ENCODE data around the gene P3H2. TPM values are rescaled to one million over a fixed set of nuclear protein-coding genes. Genes with fewer than 3 reads are reported as not detected.
"Not testable (repeated sequence)": the region's sequence is repeated elsewhere in the genome, so short reads cannot be mapped to it uniquely, and the experiment has no call there.

The P3H2 gene
- total RNA-seq, 1 donor from 2014 or later: 143 TPM

DNA sequence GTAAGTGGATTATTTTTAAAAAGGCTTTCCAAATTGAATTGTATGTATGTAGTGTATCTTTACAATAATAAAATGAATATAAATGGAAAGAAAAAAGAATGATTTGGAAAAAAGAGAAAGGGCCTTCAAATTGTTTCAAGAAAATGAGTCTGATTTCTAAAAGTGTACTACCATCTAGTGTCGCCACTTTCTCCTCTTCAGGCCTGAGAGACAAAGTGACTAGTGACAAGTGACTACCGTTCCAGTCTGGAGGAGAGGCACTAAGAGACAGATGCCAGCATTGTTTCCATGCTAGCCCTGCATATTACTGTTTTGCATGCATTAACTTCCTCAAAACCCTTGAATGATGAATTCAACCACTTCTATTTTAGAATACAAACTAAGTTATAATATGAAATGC lies 39.3 kb downstream of the P3H2 start:
- Mint-ChIP-seq H3K4me3 (ENCODE audit: unreplicated experiment) (no peak overlapping the region), H3K27ac (ENCODE audit: unreplicated experiment) (no peak overlapping the region)
- no peak for DNase-seq (ENCODE audit: extremely low spot score, unreplicated experiment)

DNA sequence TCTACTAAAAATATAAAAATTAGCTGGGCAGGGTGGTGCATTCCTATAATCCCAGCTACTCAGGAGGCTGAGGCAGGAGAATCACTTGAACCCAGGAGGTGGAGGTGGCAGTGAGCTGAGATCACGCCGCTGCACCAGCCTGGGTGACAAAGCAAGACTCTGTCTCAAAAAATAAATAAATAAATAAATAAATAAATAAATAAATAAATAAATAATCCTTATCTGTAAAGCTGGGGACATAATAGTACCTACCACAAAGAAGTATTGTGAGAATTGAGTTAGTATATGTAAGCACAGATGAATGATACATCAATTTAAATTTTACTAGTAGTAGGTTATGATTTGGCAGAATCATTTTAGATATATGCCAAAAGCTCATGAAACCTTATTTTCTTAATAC lies 41.5 kb downstream of the P3H2 start:
- H3K4me3 Mint-ChIP-seq (ENCODE audit: unreplicated experiment); H3K27me3 Mint-ChIP-seq (ENCODE audit: unreplicated experiment); DNase-seq (ENCODE audit: extremely low spot score, unreplicated experiment); H3K9me3 Mint-ChIP-seq (ENCODE audit: unreplicated experiment); H3K36me3 Mint-ChIP-seq (ENCODE audit: unreplicated experiment): not testable (repeated sequence)
- peaks cover 74% of the 10 kb centered on the region for H3K4me1 Mint-ChIP-seq (ENCODE audit: unreplicated experiment)
- H3K27ac Mint-ChIP-seq (ENCODE audit: unreplicated experiment): peak overlapping the region; percentile 98

More for the DNA sequence above, 39.3 kb downstream of the P3H2 start:
- Mint-ChIP-seq H3K4me1 (ENCODE audit: unreplicated experiment) (peaks cover 74% of the 10 kb centered on the region), H3K9me3 (ENCODE audit: unreplicated experiment) (no peaks in the 10 kb centered on the region), H3K36me3 (ENCODE audit: unreplicated experiment) (peaks cover 11% of the 10 kb centered on the region), H3K27me3 (ENCODE audit: unreplicated experiment) (no peaks in the 10 kb centered on the region)
- TF ChIP-seq, protein P1, sequence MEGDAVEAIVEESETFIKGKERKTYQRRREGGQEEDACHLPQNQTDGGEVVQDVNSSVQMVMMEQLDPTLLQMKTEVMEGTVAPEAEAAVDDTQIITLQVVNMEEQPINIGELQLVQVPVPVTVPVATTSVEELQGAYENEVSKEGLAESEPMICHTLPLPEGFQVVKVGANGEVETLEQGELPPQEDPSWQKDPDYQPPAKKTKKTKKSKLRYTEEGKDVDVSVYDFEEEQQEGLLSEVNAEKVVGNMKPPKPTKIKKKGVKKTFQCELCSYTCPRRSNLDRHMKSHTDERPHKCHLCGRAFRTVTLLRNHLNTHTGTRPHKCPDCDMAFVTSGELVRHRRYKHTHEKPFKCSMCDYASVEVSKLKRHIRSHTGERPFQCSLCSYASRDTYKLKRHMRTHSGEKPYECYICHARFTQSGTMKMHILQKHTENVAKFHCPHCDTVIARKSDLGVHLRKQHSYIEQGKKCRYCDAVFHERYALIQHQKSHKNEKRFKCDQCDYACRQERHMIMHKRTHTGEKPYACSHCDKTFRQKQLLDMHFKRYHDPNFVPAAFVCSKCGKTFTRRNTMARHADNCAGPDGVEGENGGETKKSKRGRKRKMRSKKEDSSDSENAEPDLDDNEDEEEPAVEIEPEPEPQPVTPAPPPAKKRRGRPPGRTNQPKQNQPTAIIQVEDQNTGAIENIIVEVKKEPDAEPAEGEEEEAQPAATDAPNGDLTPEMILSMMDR (IDR thresholded peaks at IDR 0.05): no peak

DNA sequence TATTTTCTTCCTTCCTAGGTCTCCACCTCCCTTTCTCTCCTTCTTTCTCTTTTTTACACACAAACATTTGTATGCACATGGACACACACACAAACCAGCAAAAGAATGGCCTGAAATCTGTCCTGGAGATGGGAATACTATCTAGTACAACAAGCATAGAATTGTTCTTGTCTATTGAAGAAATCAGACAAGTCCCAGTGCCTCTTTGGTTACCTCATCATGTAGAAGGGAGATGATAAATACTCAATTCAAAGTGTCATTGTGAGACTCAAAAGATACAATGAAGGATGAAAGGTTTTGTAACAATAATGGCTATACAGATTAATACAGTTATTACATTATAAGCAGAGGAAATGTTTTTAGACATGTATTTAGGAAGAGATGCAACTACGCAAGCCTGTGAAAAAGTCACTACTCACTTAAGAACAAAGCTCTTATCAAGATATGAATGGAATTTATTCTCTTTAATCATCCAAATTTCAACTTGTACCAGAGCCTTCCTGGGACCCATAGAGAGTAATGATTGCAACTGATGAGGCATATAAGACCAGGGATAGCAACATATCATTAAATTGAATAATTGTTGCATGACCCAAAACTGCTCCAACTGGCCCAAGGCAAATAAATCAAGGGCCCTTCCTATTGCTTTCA lies 43.2 kb downstream of the P3H2 start:
- no peaks in the 10 kb centered on the region for H3K9me3 Mint-ChIP-seq (ENCODE audit: unreplicated experiment)
- no peak for DNase-seq (ENCODE audit: extremely low spot score, unreplicated experiment)
- TF ChIP-seq, protein P1 (IDR thresholded peaks at IDR 0.05): no peak
- peaks cover 4% of the 10 kb centered on the region for H3K36me3 Mint-ChIP-seq (ENCODE audit: unreplicated experiment)
- H3K4me3 Mint-ChIP-seq (ENCODE audit: unreplicated experiment): no peak overlapping the region
- H3K4me1 Mint-ChIP-seq (ENCODE audit: unreplicated experiment): peaks cover 68% of the 10 kb centered on the region
- H3K27me3 Mint-ChIP-seq (ENCODE audit: unreplicated experiment): no peaks in the 10 kb centered on the region
- peak overlapping the region; percentile 98 for H3K27ac Mint-ChIP-seq (ENCODE audit: unreplicated experiment)

DNA sequence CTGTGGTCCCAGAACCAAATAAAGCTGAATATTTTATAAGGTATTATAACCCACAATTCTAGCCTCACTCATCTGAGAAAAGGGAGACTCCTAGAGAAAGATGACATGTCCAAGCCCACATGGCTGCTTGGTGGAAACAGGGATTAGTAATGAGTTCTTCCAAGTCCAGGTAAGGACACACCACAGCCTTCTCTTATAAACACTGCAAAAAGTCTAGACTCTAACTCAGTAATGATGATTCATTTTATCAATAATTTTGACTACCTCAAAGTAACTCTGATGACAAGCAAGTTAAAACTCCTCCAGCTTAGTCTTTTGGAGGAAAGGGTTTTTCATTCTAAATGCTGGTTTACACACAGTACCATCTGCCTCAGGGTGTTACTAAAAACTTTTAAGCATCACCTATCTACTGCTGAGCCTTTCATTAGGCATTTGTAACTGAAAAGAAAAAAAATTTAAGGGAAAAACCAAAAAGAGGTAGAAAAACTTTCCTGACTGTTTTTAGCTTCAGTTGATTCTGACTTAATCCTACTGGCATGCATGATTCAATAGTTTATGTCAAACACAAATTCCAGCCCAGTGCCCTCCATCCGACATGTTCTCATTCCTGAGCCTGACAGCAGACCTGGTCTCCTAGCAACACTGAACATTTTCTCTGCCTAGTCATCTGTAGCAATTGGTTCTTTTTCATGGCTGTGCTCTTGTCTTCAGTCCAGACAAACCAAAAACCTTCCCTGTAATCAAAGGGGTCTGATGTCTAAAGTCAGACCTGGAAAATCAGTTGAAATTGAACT lies 43.9 kb downstream of the P3H2 start:
- Mint-ChIP-seq H3K27me3 (ENCODE audit: unreplicated experiment) (no peaks in the 10 kb centered on the region), H3K4me3 (ENCODE audit: unreplicated experiment) (no peak overlapping the region), H3K36me3 (ENCODE audit: unreplicated experiment) (peaks cover 4% of the 10 kb centered on the region), H3K27ac (ENCODE audit: unreplicated experiment) (peak overlapping the region; percentile 98), H3K9me3 (ENCODE audit: unreplicated experiment) (no peaks in the 10 kb centered on the region), H3K4me1 (ENCODE audit: unreplicated experiment) (peaks cover 66% of the 10 kb centered on the region)
- peak; percentile 90 for DNase-seq (ENCODE audit: extremely low spot score, unreplicated experiment)
- TF ChIP-seq, protein P1 (IDR thresholded peaks at IDR 0.05): no peak

DNA sequence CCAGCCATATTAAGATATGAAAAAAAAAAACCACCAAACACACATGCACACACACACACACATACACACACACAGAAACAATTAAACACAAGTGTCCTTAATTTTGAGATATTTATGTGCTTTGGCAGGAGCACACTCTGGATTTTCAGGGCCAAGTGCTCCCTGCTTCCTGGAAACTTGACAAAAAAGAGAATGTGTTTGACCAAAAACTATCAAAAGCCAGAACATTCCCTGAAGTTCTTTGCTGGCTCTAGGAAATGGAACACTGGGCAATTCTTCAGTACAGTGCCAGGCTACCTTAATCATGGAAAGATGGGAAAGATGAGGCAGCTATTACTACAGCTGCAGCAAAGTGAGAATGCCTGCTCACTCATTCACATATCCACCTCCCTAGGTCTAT lies 44.6 kb downstream of the P3H2 start:
- Mint-ChIP-seq H3K4me3 (ENCODE audit: unreplicated experiment) (no peak overlapping the region), H3K27me3 (ENCODE audit: unreplicated experiment) (no peaks in the 10 kb centered on the region), H3K36me3 (ENCODE audit: unreplicated experiment) (peaks cover 4% of the 10 kb centered on the region), H3K9me3 (ENCODE audit: unreplicated experiment) (no peaks in the 10 kb centered on the region), H3K4me1 (ENCODE audit: unreplicated experiment) (peaks cover 67% of the 10 kb centered on the region), H3K27ac (ENCODE audit: unreplicated experiment) (peak overlapping the region; percentile 98)
- no peak for DNase-seq (ENCODE audit: extremely low spot score, unreplicated experiment)
- TF ChIP-seq, protein P1 (IDR thresholded peaks at IDR 0.05): no peak
